LNCAP (cell line): Measurements from ENCODE around the gene CCR4.

Experiments
- CTCF ChIP-seq: fragments of 450-650 bp; IDR thresholded peaks from 2 replicates; pipeline ENCODE4 v1.5.1; 2017; ENCODE audit warnings: mild to moderate bottlenecking

The CCR4 gene

GRCh38 chr3:32948625-32949445, 2.6 kb upstream of the CCR4 start:
- no peak for TF ChIP-seq CTCF

- TF ChIP-seq CTCF = no peak
Measured at GRCh38 chr3:32950516-32950915, 928 bp upstream of the CCR4 start.

- TF ChIP-seq CTCF = no peak
Measured at GRCh38 chr3:32952369-32953077, 1.1 kb downstream of the CCR4 start.

GRCh38 chr3:32954506-32954905, 3.1 kb downstream of the CCR4 start:
- TF ChIP-seq CTCF = no peak

GRCh38 chr3:32956750-32957570, 5.5 kb downstream of the CCR4 start:
- TF ChIP-seq CTCF = no peak

GRCh38 chr3:32958509-32958908, 7.1 kb downstream of the CCR4 start:
- TF ChIP-seq CTCF = no peak

- no peak for TF ChIP-seq CTCF
Measured at GRCh38 chr3:32959371-32959770, 7.9 kb downstream of the CCR4 start.
